Activated CD4-positive, alpha-beta T cell treated with anti-CD3 and anti-CD28 coated beads for 36 hours (primary cell): ENCODE data around the gene ADGRB3. TPM values are rescaled to one million over a fixed set of nuclear protein-coding genes. Genes with fewer than 3 reads are reported as not detected.
"Not testable (repeated sequence)": the region's sequence is repeated elsewhere in the genome, so short reads cannot be mapped to it uniquely, and the experiment has no call there.

Experiments
- ATAC-seq: fragments of 200-7000 bp; cut with Tn5 transposase; one replicate; pipeline ENCODE4 v1.10.0; 2021; ENCODE audit warnings: mild to moderate bottlenecking, moderate library complexity
- CTCF ChIA-PET: fragments of 350-600 bp; sonication (Branson Sonifier 250); formaldehyde crosslinking; loops from one replicate; lab custom pipeline; 2021; ENCODE audit warnings: antibody characterized with exemption; lab: Charles Lee
- POLR2A ChIA-PET: fragments of 350-600 bp; sonication (Branson Sonifier 250); formaldehyde crosslinking; loops from one replicate; lab custom pipeline; 2021; ENCODE audit warnings: antibody characterized with exemption, inconsistent platforms; lab: Charles Lee
- DNase-seq: peaks from one replicate; pipeline ENCODE4 v3.0.0-alpha.2; 2020
- H3K27ac Mint-ChIP-seq: one replicate; pipeline ENCODE4 v1.8.0; 2021; ENCODE audit warnings: mixed read lengths
- H3K27me3 Mint-ChIP-seq: one replicate; pipeline ENCODE4 v1.8.0; 2021; ENCODE audit warnings: mixed read lengths
- H3K36me3 Mint-ChIP-seq: one replicate; pipeline ENCODE4 v1.8.0; 2021; ENCODE audit warnings: low read depth, mixed read lengths
- H3K4me1 Mint-ChIP-seq: one replicate; pipeline ENCODE4 v1.8.0; 2021; ENCODE audit warnings: mixed read lengths
- H3K4me3 Mint-ChIP-seq: one replicate; pipeline ENCODE4 v1.8.0; 2021; ENCODE audit warnings: mild to moderate bottlenecking, moderate library complexity, mixed read lengths
- H3K9me3 Mint-ChIP-seq: one replicate; pipeline ENCODE4 v1.8.0; 2021; ENCODE audit warnings: low read depth, mixed read lengths
- intact Hi-C, 2 experiments: fragments of 100-400 bp; cut with DNase I in 1 of 2; cut with micrococcal nuclease in 1 of 2; formaldehyde crosslinking; loops; one replicate each; pipeline versions ENCODE4 v1.14.2 to v1.15.1; 2022 to 2024; cut with DNase I, micrococcal nuclease
- total RNA-seq, 2 experiments: library from RNA; stranded (reverse); gene quantifications; one replicate each; pipeline ENCODE4 v1.2.3, GENCODE V29; 2021

ADGRB3 gene
- total RNA-seq, 2 experiments from 2014 or later: not detected

- peaks cover 2% of the 10 kb centered on the region for H3K9me3 Mint-ChIP-seq
- no peaks in the 10 kb centered on the region for H3K36me3 Mint-ChIP-seq
- no peak for ATAC-seq
- ChIA-PET CTCF (no interaction called here), POLR2A (no interaction called here)
- no peaks in the 10 kb centered on the region for H3K4me1 Mint-ChIP-seq
- no peak overlapping the region for H3K4me3 Mint-ChIP-seq
- no peak for DNase-seq
- H3K27ac Mint-ChIP-seq: no peak overlapping the region
- H3K27me3 Mint-ChIP-seq: no peaks in the 10 kb centered on the region
- intact Hi-C loops: no loop called here
Observed at GRCh38 chr6:69106511-69106910, 471.4 kb downstream of the ADGRB3 start.

- DNase-seq (no peak), ATAC-seq (no peak)
- H3K4me1 Mint-ChIP-seq: no peaks in the 10 kb centered on the region
- no peaks in the 10 kb centered on the region for H3K9me3 Mint-ChIP-seq
- ChIA-PET POLR2A (no interaction called here), CTCF (no interaction called here)
- intact Hi-C loops: no loop called here
- no peak overlapping the region for H3K4me3 Mint-ChIP-seq
- H3K36me3 Mint-ChIP-seq: no peaks in the 10 kb centered on the region
- H3K27me3 Mint-ChIP-seq: no peaks in the 10 kb centered on the region
- no peak overlapping the region for H3K27ac Mint-ChIP-seq
Observed at GRCh38 chr6:69111301-69111700, 476.2 kb downstream of the ADGRB3 start.

GRCh38 chr6:69116658-69117057 lies 481.6 kb downstream of the ADGRB3 start:
- intact Hi-C loops: no loop called here
- Mint-ChIP-seq H3K36me3 (no peaks in the 10 kb centered on the region), H3K4me3 (no peak overlapping the region), H3K27ac (no peak overlapping the region), H3K27me3 (no peaks in the 10 kb centered on the region), H3K9me3 (no peaks in the 10 kb centered on the region), H3K4me1 (no peaks in the 10 kb centered on the region)
- ChIA-PET CTCF (no interaction called here), POLR2A (no interaction called here)
- ATAC-seq (no peak), DNase-seq (no peak)

- H3K27ac Mint-ChIP-seq, H3K4me1 Mint-ChIP-seq, ATAC-seq, H3K27me3 Mint-ChIP-seq, CTCF ChIA-PET, H3K4me3 Mint-ChIP-seq, intact Hi-C loops, H3K9me3 Mint-ChIP-seq, H3K36me3 Mint-ChIP-seq, DNase-seq, POLR2A ChIA-PET: not testable (repeated sequence)
Observed at GRCh38 chr6:69121461-69122406, 486.7 kb downstream of the ADGRB3 start.

GRCh38 chr6:69122407-69122773 lies 487.3 kb downstream of the ADGRB3 start:
- ChIA-PET POLR2A (no interaction called here), CTCF (no interaction called here)
- ATAC-seq (no peak), DNase-seq (no peak)
- intact Hi-C loops: no loop called here
- Mint-ChIP-seq H3K27me3 (no peaks in the 10 kb centered on the region), H3K4me3 (no peak overlapping the region), H3K9me3 (no peaks in the 10 kb centered on the region), H3K36me3 (no peaks in the 10 kb centered on the region), H3K4me1 (no peaks in the 10 kb centered on the region), H3K27ac (no peak overlapping the region)

GRCh38 chr6:69128411-69128810 lies 493.3 kb downstream of the ADGRB3 start:
- intact Hi-C loops: no loop called here
- POLR2A ChIA-PET: no interaction called here
- Mint-ChIP-seq H3K36me3 (no peaks in the 10 kb centered on the region), H3K4me1 (no peaks in the 10 kb centered on the region), H3K9me3 (no peaks in the 10 kb centered on the region), H3K4me3 (no peak overlapping the region), H3K27me3 (no peaks in the 10 kb centered on the region), H3K27ac (no peak overlapping the region)
- CTCF ChIA-PET: no interaction called here
- no peak for DNase-seq
- no peak for ATAC-seq

- Mint-ChIP-seq H3K27me3 (no peaks in the 10 kb centered on the region), H3K4me1 (no peaks in the 10 kb centered on the region), H3K36me3 (no peaks in the 10 kb centered on the region), H3K27ac (no peak overlapping the region), H3K4me3 (no peak overlapping the region), H3K9me3 (peaks cover 4% of the 10 kb centered on the region)
- CTCF ChIA-PET: no interaction called here
- DNase-seq (no peak), ATAC-seq (no peak)
- intact Hi-C loops: no loop called here
- POLR2A ChIA-PET: no interaction called here
Observed at GRCh38 chr6:69129046-69129445, 494.0 kb downstream of the ADGRB3 start.

GRCh38 chr6:69135927-69136326 lies 500.8 kb downstream of the ADGRB3 start:
- intact Hi-C loops: no loop called here
- CTCF ChIA-PET: no interaction called here
- POLR2A ChIA-PET: no interaction called here
- Mint-ChIP-seq H3K4me1 (no peaks in the 10 kb centered on the region), H3K9me3 (peaks cover 8% of the 10 kb centered on the region), H3K27me3 (no peaks in the 10 kb centered on the region), H3K27ac (no peak overlapping the region), H3K4me3 (no peak overlapping the region), H3K36me3 (no peaks in the 10 kb centered on the region)
- DNase-seq: no peak
- ATAC-seq: no peak

- CTCF ChIA-PET: interaction anchor here (0.8 kb wide), 1 partner anchor 17 kb away, joined by 4 read pairs; no protein-coding TSS in a partner anchor
Observed at GRCh38 chr6:69138148-69138547, 503.1 kb downstream of the ADGRB3 start.

GRCh38 chr6:69138893-69139494 lies 503.9 kb downstream of the ADGRB3 start:
- no peaks in the 10 kb centered on the region for H3K4me1 Mint-ChIP-seq
- ATAC-seq (no peak), DNase-seq (no peak)
- CTCF ChIA-PET: interaction anchor here (0.8 kb wide), 1 partner anchor 16 kb away, joined by 4 read pairs; no protein-coding TSS in a partner anchor
- H3K27me3 Mint-ChIP-seq: no peaks in the 10 kb centered on the region
- H3K9me3 Mint-ChIP-seq: peaks cover 5% of the 10 kb centered on the region
- no peaks in the 10 kb centered on the region for H3K36me3 Mint-ChIP-seq
- H3K4me3 Mint-ChIP-seq: no peak overlapping the region
- POLR2A ChIA-PET: no interaction called here
- intact Hi-C loops: no loop called here
- H3K27ac Mint-ChIP-seq: no peak overlapping the region

More at GRCh38 chr6:69138148-69138547, 503.1 kb downstream of the ADGRB3 start:
- intact Hi-C loops: no loop called here
- Mint-ChIP-seq H3K27ac (no peak overlapping the region), H3K27me3 (no peaks in the 10 kb centered on the region), H3K9me3 (peaks cover 8% of the 10 kb centered on the region), H3K4me1 (no peaks in the 10 kb centered on the region), H3K4me3 (no peak overlapping the region), H3K36me3 (no peaks in the 10 kb centered on the region)
- POLR2A ChIA-PET: no interaction called here
- DNase-seq (no peak), ATAC-seq (no peak)

- Mint-ChIP-seq H3K4me3 (no peak overlapping the region), H3K27ac (no peak overlapping the region), H3K4me1 (no peaks in the 10 kb centered on the region), H3K27me3 (no peaks in the 10 kb centered on the region), H3K9me3 (peaks cover 6% of the 10 kb centered on the region), H3K36me3 (no peaks in the 10 kb centered on the region)
- ChIA-PET CTCF (no interaction called here), POLR2A (no interaction called here)
- intact Hi-C loops: no loop called here
- ATAC-seq (no peak), DNase-seq (no peak)
Observed at GRCh38 chr6:69145062-69145461, 510.0 kb downstream of the ADGRB3 start.

GRCh38 chr6:69146385-69146784 lies 511.3 kb downstream of the ADGRB3 start:
- intact Hi-C loops: no loop called here
- Mint-ChIP-seq H3K9me3 (peaks cover 6% of the 10 kb centered on the region), H3K36me3 (no peaks in the 10 kb centered on the region), H3K27ac (no peak overlapping the region), H3K4me3 (no peak overlapping the region), H3K4me1 (no peaks in the 10 kb centered on the region), H3K27me3 (no peaks in the 10 kb centered on the region)
- no peak for DNase-seq
- POLR2A ChIA-PET: no interaction called here
- CTCF ChIA-PET: interaction anchor here (0.7 kb wide), 1 partner anchor 599 kb away, joined by 3 read pairs; no protein-coding TSS in a partner anchor
- no peak for ATAC-seq
